ENCODE results near the gene TAP1. TPM values are rescaled to one million over a fixed set of nuclear protein-coding genes. Genes with fewer than 3 reads are reported as not detected.

TAP1 gene
- total and polyA plus RNA-seq, 2 of the 4 experiments (the other 2 are of a cell fraction), result 20.1 to 27.6 TPM

- Histone ChIP-seq H3K36me3 (ENCODE audit: control insufficient read depth, insufficient read depth, low read length) (peaks cover 24% of the 10 kb centered on the region), H3K9me1 (ENCODE audit: insufficient read depth, low read length) (no peaks in the 10 kb centered on the region), H2BK120ac (ENCODE audit: low read depth, low read length) (no peak overlapping the region), H4K8ac (ENCODE audit: low read depth in 2 of 2, low read length in 2 of 2) (no peak overlapping the region), H2BK15ac (ENCODE audit: low read depth, low read length) (no peak overlapping the region), H3K9me3 (ENCODE audit: control insufficient read depth, insufficient read depth, low read length) (no peaks in the 10 kb centered on the region), H2BK5ac (ENCODE audit: low read depth, low read length, poor library complexity, severe bottlenecking) (no peak overlapping the region), H2AK9ac (replicated peaks; ENCODE audit: low read depth, low read length, poor library complexity) (no peak overlapping the region), H3K56ac (ENCODE audit: extremely low read depth, insufficient read depth, low read length) (no peak overlapping the region), H3K27me3 (ENCODE audit: control insufficient read depth, insufficient read depth, low read length) (no peaks in the 10 kb centered on the region), H3K9ac (ENCODE audit: low read depth, low read length) (no peak overlapping the region), H2BK20ac (ENCODE audit: low read depth, low read length) (no peak overlapping the region), H3K14ac (replicated peaks; ENCODE audit: low read depth, low read length) (no peak overlapping the region), H2AK5ac (ENCODE audit: low read depth, low read length) (no peak overlapping the region), H3K4me3 (ENCODE audit: insufficient read depth, low read depth, low read length) (no peak overlapping the region), H3K4ac (ENCODE audit: low read depth, low read length) (no peak overlapping the region), H2AFZ (replicated peaks; ENCODE audit: low read length, poor library complexity) (no peak overlapping the region), H4K20me1 (ENCODE audit: insufficient read depth, low read length) (no peaks in the 10 kb centered on the region), H3K23ac (ENCODE audit: low read depth, low read length) (no peak overlapping the region), H4K91ac (ENCODE audit: insufficient read depth, low read depth, low read length) (no peak overlapping the region), H3K27ac (ENCODE audit: insufficient read depth, low read length) (no peak overlapping the region), H3K4me1 (ENCODE audit: control insufficient read depth, insufficient read depth, low read length) (peaks cover 2% of the 10 kb centered on the region; the same call in 1 of the 2 replicates), H3K79me1 (ENCODE audit: low read depth in 1 of 2, low read length in 2 of 2) (no peaks in the 10 kb centered on the region), H4K5ac (ENCODE audit: low read depth, low read length) (no peak overlapping the region), H3K4me2 (ENCODE audit: low read depth, low read length) (no peak overlapping the region), H3K18ac (ENCODE audit: low read depth, low read length) (no peak overlapping the region)
- no peak for ATAC-seq (ENCODE audit: low read depth)
- in situ Hi-C loops (cut with MboI; ENCODE audit: low sequenced_read_pairs) (no loop called here), intact Hi-C loops (cut with micrococcal nuclease) (no loop called here), dilution Hi-C loops (cut with HindIII; ENCODE audit: low sequenced_read_pairs, unreplicated experiment) (no loop called here)
- CTCF ChIA-PET, result interaction anchor here (2.5 kb wide), 1 partner anchor 9 kb away, joined by 10 read pairs; the partner anchor contains the start of gene TAP2
- no peak for DNase-seq
- no TSS peak for BruUV-seq (replicated peaks)
- POLR2A ChIA-PET (ENCODE audit: unreplicated experiment), result no interaction called here
- TF ChIP-seq CEBPB (IDR thresholded peaks at IDR 0.05; ENCODE audit: low read depth, low read length) (no peak), CHD1 (IDR thresholded peaks at IDR 0.05; ENCODE audit: low read depth, low read length) (no peak), ELK1 (IDR thresholded peaks at IDR 0.05; ENCODE audit: borderline replicate concordance, low read depth, low read length) (no peak), MAZ (IDR thresholded peaks at IDR 0.05; ENCODE audit: borderline replicate concordance, low read depth, low read length) (no peak), BHLHE40 (IDR thresholded peaks at IDR 0.05; ENCODE audit: low read depth, low read length) (no peak), USF2 (IDR thresholded peaks at IDR 0.05; ENCODE audit: low read depth, low read length) (no peak)
- WGBS, 2 experiments (ENCODE audit: extremely low coverage in 2 of 2, insufficient read length in 1 of 2), result no CpG with 5 or more reads among the region's 7 CpGs
Observed at GRCh38 chr6:32829495-32829894, 24.0 kb downstream of the TAP1 start.
